GM19351 (cell line): ENCODE data around the gene EPG5.
"Not testable (repeated sequence)": the region's sequence is repeated elsewhere in the genome, so short reads cannot be mapped to it uniquely, and the experiment has no call there.

Experiments used
- ATAC-seq: cut with Tn5 transposase; IDR thresholded peaks from one replicate; pipeline ENCODE4 v1.9.1; 2021; ENCODE audit warnings: mild to moderate bottlenecking, moderate library complexity; ENCODE audit not compliant: unreplicated experiment

The EPG5 gene

GRCh38 chr18:45976974-45977373, 9.8 kb upstream of the EPG5 start:
- no peak for ATAC-seq

GRCh38 chr18:45976566-45976965, 9.4 kb upstream of the EPG5 start:
- ATAC-seq = no peak

- ATAC-seq = no peak
These were observed 7.0 kb upstream of the EPG5 start for GRCh38 chr18:45974088-45974536.

- not testable (repeated sequence) for ATAC-seq
These were observed 2.2 kb downstream of the EPG5 start for GRCh38 chr18:45964913-45965312.

- no peak for ATAC-seq
These were observed 4.3 kb downstream of the EPG5 start for GRCh38 chr18:45962866-45963265.

- ATAC-seq = no peak
These were observed 4.7 kb downstream of the EPG5 start for GRCh38 chr18:45962461-45962860.

GRCh38 chr18:45959484-45959883, 7.6 kb downstream of the EPG5 start:
- ATAC-seq = not testable (repeated sequence)

GRCh38 chr18:45958730-45959129, 8.4 kb downstream of the EPG5 start:
- no peak for ATAC-seq

- ATAC-seq = no peak
These were observed 9.1 kb downstream of the EPG5 start for GRCh38 chr18:45958027-45958426.

GRCh38 chr18:45957100-45957499, 10.0 kb downstream of the EPG5 start:
- no peak for ATAC-seq

- ATAC-seq = no peak
These were observed 12.8 kb downstream of the EPG5 start for GRCh38 chr18:45954070-45954934.

- ATAC-seq = no peak
These were observed 16.0 kb downstream of the EPG5 start for GRCh38 chr18:45951016-45951714.

- no peak for ATAC-seq
These were observed 21.5 kb downstream of the EPG5 start for GRCh38 chr18:45945669-45946068.

GRCh38 chr18:45940724-45941123, 26.4 kb downstream of the EPG5 start:
- no peak for ATAC-seq

- ATAC-seq = no peak
These were observed 27.9 kb downstream of the EPG5 start for GRCh38 chr18:45939236-45939635.

GRCh38 chr18:45938488-45938935, 28.6 kb downstream of the EPG5 start:
- ATAC-seq = no peak

GRCh38 chr18:45935591-45936335, 31.4 kb downstream of the EPG5 start:
- ATAC-seq = no peak

GRCh38 chr18:45932708-45933107, 34.4 kb downstream of the EPG5 start:
- ATAC-seq = no peak

- no peak for ATAC-seq
These were observed 36.2 kb downstream of the EPG5 start for GRCh38 chr18:45930963-45931362.

GRCh38 chr18:45926691-45927090, 40.4 kb downstream of the EPG5 start:
- no peak for ATAC-seq

GRCh38 chr18:45926085-45926484, 41.0 kb downstream of the EPG5 start:
- ATAC-seq = no peak
